Measurements from ENCODE around the gene IKZF3.
"Not testable (repeated sequence)": the region's sequence is repeated elsewhere in the genome, so short reads cannot be mapped to it uniquely, and the experiment has no call there.

Gene IKZF3

DNA sequence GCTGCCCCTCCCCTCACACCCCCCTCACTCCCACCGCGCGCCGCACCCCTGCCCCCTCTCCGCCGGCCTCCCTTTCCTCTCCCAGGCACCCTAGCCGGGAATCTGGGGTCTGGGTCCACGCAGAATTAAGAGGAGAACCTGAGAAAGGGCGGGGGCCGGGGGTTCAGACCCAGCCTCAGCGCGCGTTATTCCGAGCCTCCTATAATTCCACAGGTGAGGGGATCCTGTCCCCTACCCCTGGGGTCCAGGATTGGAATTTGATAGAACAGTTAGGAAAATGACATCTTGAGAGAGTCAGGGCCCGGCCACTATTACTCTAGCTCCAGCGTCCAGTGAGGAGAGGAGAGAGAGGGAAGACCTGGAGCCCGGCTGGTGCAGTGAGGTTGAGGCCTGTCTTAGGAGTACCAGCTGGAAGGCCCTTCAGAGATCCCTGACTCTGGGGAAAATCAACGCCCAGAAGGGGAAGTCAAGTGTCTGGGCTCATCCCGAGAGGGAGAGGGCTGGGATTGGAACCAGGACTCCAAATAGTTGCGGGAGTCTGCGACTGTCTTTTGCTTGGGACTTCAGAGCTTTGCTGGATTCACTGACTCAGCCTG is 109.1 kb downstream of the IKZF3 start:
- no peak for DNase-seq (ENCODE audit: low spot score)

DNA sequence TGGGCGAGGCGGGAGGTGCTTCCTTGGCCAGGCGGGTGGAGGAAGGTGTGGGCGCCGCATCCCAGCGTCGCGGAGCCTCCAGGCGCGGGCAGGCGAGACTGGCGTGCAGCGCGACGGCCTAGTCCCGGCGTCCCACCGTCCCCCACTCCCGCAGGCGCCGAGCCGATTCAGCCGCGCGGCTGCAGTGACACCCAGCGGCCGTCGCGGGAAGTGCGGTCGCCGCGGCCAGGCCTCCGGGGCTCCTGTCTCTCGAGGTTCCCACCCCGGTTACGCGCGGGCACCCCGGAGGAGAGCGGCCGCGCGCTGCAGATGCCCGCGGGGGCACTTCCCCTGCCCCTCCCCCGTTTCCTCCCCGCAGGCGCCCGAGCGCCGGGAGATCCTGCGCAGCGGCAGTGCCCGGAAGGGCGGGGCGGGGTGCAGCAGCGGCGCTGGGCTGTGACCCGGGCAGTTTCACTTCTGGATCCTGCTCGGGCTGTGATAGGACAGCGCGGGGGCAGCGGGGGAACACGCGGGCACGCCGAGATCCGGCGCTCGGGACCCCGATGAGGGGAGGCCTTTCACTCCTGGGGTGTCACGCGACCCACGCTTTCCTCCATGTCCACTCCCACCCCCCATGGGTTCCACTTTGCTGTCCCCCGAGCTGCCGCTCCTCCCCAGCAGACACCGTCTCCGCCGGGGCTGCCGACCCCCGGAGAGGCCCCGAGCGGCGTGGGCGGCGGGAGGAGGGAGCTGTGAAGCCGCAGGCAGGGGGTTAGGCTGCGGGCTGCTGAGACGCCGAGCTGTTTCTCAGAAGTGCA is 109.8 kb downstream of the IKZF3 start:
- DNase-seq (ENCODE audit: low spot score), result peak; percentile 98

DNA sequence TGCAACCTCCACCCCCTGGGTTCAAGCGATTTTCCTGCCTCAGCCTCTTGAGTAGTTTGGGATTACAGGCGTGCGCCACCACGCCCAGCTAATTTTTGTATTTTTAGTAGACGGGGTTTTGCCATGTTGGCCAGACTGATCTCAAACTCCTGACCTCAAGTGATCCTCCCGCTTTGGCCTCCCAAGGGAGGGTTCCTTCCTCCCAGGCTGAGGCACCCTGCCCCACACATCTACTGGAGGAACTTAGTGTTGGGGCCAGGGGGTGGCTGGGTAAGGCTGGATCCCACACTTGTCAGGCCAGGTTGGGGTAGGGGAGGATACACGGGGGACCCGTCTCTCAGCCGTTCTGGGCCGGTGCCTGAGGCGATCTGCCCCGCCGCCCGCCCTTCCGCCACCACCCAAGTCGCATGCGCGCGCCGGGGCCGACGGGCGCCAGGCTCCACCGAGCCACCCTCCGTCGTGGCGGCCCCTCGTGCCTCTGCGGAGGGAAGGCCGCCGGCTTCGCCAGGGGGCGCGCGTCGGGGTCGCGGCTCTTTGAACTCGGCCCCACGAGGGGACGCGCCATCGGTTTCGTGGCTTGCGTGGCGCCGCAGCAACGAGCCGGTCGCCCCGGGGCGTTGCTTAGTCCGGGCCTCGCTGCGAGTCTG is 110.5 kb downstream of the IKZF3 start:
- peak; percentile 68 for DNase-seq (ENCODE audit: low spot score)

DNA sequence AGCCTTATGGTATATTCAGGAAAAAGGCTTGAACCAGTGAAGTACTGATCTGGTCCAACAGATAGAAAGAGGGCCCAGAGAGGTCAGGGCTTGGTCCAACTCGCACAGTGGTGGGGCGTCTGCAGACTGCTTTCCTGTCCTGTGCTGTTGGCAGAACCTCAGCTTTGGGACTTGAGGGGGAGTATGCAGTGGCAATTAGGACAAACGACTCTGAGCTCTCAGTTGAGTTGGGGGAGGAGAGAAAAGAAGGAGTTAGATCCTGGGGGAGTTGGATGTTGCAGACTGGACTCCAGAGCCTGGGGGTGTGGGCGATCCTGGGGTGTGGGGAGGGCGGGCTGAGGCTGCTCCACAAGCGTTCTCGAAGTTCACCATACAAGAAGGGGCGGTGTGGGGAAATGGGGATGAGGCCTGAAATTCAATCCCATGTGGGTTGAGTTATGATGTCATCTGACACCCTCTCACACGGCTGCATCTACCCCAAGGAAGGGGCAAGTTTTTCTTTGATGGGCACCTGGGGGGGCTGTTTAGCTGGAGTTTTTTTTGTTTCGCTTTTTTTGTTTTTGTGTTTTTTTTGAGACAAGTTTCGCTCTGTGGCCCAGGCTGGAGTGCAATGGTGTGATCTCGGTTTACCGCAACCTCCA is 111.8 kb downstream of the IKZF3 start:
- DNase-seq (ENCODE audit: low spot score), result no peak

DNA sequence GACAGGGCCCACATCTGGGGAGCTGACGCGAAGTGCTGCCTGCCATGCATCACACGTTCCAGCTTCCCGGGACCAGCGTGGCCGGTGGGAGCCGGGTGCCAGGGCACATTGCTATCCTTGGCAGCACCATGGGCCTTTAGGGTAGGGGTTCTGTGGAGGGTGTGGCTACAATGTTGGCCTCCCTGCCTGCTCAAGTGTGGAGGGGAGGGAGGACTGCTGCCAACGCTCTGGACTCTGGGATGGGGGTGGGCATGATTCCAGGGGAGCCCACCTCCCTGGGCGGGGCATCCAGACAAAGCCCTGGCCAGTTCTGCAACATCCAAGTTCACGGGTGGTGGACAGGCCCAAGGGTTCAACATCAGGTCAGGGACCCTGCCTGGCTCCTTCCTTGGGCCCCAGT is 112.5 kb downstream of the IKZF3 start:
- DNase-seq (ENCODE audit: low spot score), result no peak

DNA sequence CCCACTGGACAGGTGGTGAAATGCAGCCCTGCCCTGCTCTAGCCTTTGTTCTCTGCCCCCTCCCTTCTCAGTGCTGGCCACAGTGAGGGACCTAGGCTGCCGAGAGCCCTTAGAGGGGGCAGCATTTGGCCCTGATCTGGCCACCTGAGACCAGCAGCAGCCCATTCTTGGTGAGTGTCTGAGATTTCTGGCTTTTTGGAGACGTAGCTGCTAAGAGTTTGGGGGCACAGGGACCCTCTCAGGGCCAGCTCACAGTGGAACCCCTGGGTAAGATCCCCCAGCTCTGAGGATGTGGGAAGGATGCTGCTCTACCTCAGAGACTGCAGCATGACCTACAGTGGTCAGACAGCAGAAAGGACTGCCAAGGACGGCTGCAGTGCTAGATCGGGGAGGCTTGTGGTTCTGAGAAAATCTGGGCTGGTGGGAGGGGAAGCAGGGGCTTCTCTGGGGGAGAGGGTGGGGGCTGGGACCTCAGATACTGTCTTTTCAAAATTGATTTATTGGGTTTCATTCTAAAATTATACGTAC is 113.0 kb downstream of the IKZF3 start:
- DNase-seq (ENCODE audit: low spot score), result no peak

DNA sequence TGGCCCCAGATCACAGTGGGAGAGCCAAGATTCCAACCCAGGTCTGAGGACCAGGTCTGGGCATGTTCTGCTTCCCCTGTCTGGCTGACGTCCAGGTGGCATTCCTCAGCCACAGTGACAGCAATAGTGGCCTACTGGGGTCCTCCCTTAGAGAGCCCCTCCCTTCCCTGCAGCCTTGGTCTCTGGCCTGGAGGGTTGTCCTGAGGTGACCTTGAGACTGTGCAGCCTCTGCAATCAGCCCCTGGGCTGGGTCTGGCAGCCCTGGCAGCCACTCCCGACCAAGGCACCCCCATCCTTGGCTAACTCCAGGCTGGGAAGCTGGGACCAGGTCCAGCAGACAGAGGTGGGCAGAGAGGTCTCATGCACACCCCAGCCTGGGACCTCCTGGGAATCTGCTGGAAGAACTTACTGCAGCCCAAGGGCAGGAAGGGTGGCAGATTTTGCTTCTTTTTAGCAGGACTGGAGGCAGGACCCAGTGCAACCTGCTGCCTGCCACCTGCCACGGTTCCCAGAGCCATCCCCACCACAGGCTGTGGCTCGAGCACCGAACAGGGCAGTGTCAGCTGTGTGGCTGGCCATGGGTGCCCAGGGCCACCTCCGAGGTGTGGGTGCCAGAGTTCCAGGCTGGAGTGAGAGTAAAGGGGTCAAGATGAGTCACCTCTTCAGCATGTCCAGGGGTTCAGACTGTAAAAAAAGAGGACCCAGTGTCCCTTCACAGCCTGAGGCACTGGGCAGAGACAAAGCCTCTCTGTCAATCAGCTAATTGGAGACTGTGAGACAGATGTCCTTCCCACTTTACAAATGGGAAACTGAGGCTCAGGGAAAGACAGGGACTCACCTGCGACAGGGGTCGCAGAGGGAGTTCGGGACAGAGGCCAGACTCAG is 113.7 kb downstream of the IKZF3 start:
- DNase-seq (ENCODE audit: low spot score), result no peak

DNA sequence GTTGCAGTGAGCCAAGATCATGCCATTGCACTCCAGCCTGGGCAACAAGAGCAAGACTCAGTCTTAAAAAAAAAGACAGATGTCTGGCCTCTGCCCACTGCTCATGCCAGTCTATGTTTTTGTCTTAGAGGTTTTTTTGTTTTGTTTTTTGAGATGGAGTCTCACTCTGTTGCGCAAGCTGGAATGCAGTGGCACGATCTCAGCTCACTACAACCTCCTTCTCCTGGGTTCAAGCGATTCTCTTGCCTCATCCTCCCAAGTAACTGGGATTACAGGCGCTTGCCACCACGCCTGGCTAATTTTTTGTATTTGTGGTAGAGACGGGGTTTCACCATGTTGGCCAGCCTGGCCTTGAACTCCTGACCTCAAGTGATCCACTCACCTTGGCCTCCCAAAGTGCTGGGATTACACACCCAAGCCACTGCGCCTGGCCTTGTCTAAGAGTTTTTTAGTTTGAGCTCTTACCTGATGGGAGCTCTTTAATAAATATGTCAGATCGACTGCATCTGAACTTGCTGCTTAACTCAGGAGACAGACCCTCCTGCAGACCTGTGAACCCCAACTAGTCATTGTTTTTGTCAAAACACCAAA is 115.6 kb downstream of the IKZF3 start:
- DNase-seq (ENCODE audit: low spot score), result not testable (repeated sequence)

DNA sequence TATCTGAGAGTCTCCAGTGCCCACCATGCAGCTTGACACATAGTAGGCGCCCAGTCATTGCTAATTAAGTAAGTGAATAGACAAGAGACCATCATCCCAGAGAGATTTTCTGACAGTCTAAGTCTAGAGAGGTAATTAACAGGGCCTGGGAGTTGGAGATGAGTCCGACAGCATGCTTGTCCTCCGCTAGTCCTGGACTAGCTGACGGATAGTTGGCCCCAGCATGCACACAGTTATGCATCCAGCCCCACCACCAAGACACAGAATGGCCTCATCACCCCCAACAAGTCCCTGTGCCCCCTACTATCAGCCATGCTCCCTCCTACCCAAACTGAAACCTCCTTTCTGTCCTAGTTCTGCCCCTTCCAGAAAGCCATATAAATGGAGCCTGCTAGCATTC is 116.4 kb downstream of the IKZF3 start:
- no peak for DNase-seq (ENCODE audit: low spot score)

DNA sequence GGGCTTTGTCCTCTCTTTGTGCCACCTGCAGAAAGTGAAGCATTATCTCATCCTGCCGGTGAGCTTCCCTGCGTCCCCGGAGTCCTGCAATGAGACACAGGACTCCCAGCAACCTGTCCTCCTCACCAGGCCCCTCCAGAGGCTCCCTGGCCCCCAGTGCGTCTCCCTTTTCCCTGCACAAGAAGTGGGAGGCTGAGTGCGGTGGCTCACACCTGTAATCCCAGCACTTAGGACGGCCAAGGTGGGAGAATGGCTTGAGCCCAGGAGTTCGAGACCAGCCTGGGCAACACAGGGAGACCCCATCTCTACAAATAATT is 118.0 kb downstream of the IKZF3 start:
- DNase-seq (ENCODE audit: low spot score), result no peak

DNA sequence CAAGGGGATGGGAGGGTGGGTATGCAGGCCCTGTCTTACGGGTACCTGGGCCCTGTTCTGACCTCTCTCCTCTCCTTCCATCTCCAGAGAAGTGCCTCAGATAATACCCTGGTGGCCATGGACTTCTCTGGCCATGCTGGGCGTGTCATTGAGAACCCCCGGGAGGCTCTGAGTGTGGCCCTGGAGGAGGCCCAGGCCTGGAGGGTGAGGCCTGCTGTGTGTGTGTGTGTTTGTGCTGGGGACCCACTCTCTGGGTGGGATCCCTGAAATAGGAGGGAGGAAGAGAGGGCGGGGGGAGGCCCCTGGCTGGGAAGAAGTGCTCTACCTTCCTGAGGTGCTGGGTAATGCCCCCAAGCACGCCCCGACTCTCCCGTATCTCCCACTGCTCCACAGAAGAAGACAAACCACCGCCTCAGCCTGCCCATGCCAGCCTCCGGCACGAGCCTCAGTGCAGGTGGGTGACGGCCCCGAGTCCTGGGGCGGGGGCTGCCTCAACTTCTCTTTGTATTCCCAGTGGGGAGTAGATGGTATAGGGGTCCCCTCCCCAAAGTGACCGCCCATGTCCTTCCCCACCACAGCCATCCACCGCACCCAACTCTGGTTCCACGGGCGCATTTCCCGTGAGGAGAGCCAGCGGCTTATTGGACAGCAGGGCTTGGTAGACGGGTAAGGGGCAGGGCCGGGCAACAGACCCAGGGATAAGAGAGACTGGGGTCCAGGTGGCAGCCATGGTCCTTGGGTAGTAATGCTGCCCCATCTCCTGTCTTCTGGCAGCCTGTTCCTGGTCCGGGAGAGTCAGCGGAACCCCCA is 118.6 kb downstream of the IKZF3 start:
- DNase-seq (ENCODE audit: low spot score), result no peak

DNA sequence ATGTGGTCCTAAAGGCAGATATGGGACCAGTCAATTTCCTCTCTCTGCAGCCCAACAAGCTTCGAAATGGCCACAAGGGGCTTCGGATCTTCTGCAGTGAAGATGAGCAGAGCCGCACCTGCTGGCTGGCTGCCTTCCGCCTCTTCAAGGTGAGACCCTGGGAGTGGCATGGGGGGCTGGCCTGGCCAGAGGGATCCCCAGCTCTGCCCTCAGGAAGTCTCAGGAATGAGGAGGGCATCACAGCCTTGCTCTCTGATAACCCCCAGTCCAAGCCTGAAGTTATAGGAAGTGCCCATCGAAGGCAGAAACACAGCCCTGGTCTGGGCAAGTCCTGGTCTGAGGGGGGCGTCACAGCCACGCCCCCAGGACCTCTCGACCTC is 119.3 kb downstream of the IKZF3 start:
- DNase-seq (ENCODE audit: low spot score), result no peak

DNA sequence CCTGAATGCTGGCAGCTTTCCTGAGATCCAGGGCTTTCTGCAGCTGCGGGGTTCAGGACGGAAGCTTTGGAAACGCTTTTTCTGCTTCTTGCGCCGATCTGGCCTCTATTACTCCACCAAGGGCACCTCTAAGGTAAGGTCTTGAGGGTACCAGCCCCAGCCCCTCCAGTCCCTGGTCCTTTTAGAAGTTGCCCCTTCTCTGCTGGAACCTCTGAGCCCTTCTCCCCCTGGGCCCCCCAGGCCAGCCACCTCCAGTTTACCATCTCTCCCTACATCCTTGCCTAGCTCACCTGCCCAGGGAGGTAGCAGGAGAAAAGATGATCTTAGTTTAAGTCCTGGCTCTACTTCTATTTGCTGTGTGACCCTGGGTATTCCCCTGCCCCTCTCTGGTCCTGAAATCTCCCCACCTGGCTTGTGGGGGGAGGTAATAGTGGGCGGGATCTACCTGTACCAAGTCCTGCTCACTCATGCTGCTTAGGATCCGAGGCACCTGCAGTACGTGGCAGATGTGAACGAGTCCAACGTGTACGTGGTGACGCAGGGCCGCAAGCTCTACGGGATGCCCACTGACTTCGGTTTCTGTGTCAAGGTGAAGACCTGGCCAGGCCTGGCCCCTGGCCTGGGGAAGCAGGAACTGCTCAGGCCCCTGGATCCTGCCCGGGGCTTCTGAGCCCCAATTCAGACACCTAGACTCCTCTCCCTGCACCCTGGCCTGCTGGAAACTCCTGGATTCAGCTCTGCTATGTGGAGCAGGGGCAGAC is 119.9 kb downstream of the IKZF3 start:
- no peak for DNase-seq (ENCODE audit: low spot score)

DNA sequence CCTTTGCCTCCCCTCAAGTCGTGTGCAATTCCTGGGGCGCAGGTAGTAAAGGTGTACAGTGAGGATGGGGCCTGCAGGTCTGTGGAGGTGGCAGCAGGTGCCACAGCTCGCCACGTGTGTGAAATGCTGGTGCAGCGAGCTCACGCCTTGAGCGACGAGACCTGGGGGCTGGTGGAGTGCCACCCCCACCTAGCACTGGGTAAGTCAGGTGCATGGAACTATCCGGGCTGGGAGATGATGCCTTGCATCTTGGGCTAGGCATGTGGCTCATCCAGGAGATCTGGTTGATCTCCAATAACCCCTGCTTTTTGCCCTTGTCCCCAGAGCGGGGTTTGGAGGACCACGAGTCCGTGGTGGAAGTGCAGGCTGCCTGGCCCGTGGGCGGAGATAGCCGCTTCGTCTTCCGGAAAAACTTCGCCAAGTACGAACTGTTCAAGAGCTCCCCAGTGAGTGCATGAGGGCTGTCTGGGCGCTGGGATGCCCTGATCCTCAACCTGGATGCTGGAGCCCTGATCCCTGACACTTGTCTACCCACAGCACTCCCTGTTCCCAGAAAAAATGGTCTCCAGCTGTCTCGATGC is 121.2 kb downstream of the IKZF3 start:
- no peak for DNase-seq (ENCODE audit: low spot score)

DNA sequence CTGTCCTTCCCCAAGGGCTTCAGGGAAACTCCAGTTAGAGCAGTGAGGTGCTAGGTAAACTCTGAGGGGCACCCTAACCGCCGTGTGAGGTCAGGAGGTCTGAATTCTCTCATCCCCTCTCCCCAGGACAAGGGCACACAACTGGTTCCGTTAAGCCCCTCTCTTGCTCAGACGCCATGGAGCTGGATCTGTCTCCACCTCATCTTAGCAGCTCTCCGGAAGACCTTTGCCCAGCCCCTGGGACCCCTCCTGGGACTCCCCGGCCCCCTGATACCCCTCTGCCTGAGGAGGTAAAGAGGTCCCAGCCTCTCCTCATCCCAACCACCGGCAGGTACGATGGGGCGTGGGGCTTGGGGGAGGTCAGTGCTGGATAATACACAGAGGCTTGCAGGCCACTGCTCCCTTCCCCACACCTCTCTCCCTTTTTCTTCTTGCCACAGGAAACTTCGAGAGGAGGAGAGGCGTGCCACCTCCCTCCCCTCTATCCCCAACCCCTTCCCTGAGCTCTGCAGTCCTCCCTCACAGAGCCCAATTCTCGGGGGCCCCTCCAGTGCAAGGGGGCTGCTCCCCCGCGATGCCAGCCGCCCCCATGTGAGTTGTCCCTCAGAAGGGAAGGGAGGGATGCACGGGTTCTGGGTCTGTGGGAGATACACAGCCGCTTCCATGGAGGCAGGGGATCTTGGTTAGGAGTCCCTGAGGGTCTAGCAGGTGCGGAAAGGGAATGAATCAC is 121.8 kb downstream of the IKZF3 start:
- DNase-seq (ENCODE audit: low spot score), result no peak

DNA sequence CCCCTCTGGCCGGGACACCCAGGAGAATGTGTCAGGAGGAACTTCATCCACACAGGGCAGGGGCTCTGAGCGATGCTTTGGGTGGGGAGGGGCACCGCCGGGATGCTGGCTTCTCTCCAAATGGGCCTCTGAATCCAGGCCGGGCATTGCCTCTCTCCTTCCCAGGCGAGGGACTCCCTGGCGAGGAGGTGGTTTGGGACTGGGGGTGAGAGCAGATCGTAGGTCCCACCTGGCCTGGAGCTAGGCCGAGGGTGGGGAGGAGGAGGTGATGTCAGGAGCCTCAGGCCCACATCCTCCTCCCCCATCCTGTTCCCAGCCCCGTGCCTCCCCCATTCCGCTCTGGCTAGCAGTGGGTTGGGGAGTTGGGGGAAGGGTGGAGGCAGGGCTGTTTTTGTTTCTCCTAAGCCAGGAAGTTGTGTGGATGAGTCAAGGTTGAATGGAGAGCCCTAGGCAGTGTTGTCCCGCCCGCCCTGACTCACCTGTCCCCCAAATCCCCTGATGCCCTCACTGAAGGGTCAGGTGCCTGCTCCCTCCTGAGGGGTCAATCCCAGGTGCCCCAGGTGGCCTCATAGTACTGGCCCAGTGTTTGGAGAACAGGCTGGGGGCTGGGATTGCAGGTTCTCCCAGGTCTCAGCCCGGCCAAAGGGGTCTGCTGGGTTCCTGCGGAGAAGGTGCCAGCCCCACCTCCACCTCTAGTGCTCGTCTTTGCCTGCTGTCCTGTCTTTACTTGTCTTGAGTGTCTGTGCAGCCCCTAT is 123.6 kb downstream of the IKZF3 start:
- no peak for DNase-seq (ENCODE audit: low spot score)

DNA sequence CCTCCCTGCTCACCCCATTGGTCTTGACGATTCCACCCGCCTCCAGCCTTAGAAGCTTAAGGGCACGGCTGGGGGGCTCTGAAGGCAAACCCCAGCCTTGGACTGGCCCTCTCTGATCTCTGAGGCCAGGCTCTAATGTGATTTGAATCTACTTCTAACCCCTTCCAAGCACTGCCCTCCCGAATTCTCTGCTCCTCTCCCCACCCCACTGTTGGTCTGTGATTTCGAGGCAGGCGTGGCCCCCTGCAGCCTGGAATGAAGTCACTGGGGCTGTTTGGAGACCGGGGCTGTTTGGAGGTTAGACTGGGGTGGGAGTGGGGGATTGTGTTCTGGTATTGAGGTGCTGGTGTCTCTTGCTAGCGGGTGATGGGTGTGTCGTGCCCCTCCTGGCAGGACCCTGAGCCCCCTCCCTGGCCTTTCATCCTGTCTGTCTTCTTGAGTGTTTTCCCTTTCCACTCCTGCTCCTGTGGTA is 124.2 kb downstream of the IKZF3 start:
- no peak for DNase-seq (ENCODE audit: low spot score)
